Activated CD4-positive, alpha-beta T cell treated with anti-CD3 and anti-CD28 coated beads for 4 hours (primary cell): ENCODE results near the gene VASH2.

ENCODE experiments used
- DNase-seq, 2 donors: peaks; one replicate each; pipeline ENCODE4 v3.0.0-alpha.2; 2020

VASH2 gene

GRCh38 chr1:212930986-212931678 is 19.2 kb upstream of the VASH2 start:
- DNase-seq = no peak

- DNase-seq = no peak
Measured at GRCh38 chr1:212933815-212934471, 16.4 kb upstream of the VASH2 start.

GRCh38 chr1:212935387-212935981 is 14.9 kb upstream of the VASH2 start:
- no peak for DNase-seq

GRCh38 chr1:212937034-212937433 is 13.3 kb upstream of the VASH2 start:
- no peak for DNase-seq

GRCh38 chr1:212938846-212939245 is 11.5 kb upstream of the VASH2 start:
- no peak for DNase-seq

- DNase-seq = no peak
Measured at GRCh38 chr1:212941452-212941851, 8.9 kb upstream of the VASH2 start.

GRCh38 chr1:212942679-212943392 is 7.5 kb upstream of the VASH2 start:
- DNase-seq = no peak

GRCh38 chr1:212943393-212943710 is 7.0 kb upstream of the VASH2 start:
- no peak for DNase-seq

- no peak for DNase-seq
Measured at GRCh38 chr1:212944229-212944901, 6.0 kb upstream of the VASH2 start.

GRCh38 chr1:212945056-212945455 is 5.3 kb upstream of the VASH2 start:
- no peak for DNase-seq

- no peak for DNase-seq
Measured at GRCh38 chr1:212945463-212946160, 4.7 kb upstream of the VASH2 start.

- no peak for DNase-seq
Measured at GRCh38 chr1:212946872-212947271, 3.5 kb upstream of the VASH2 start.

- no peak for DNase-seq
Measured at GRCh38 chr1:212949771-212950170, 570 bp upstream of the VASH2 start.

- DNase-seq = no peak
Measured at GRCh38 chr1:212951126-212951946, 995 bp downstream of the VASH2 start.

- no peak for DNase-seq
Measured at GRCh38 chr1:212951947-212952640, 1.8 kb downstream of the VASH2 start.

- DNase-seq = no peak
Measured at GRCh38 chr1:212952641-212952976, 2.3 kb downstream of the VASH2 start.

- DNase-seq = no peak
Measured at GRCh38 chr1:212953321-212953720, 3.0 kb downstream of the VASH2 start.

GRCh38 chr1:212954514-212954913 is 4.2 kb downstream of the VASH2 start:
- no peak for DNase-seq

GRCh38 chr1:212955098-212955497 is 4.8 kb downstream of the VASH2 start:
- no peak for DNase-seq

- DNase-seq = no peak
Measured at GRCh38 chr1:212955961-212956620, 5.8 kb downstream of the VASH2 start.

GRCh38 chr1:212957546-212957945 is 7.2 kb downstream of the VASH2 start:
- no peak for DNase-seq
